ENCODE results near the gene IDS.

DNA sequence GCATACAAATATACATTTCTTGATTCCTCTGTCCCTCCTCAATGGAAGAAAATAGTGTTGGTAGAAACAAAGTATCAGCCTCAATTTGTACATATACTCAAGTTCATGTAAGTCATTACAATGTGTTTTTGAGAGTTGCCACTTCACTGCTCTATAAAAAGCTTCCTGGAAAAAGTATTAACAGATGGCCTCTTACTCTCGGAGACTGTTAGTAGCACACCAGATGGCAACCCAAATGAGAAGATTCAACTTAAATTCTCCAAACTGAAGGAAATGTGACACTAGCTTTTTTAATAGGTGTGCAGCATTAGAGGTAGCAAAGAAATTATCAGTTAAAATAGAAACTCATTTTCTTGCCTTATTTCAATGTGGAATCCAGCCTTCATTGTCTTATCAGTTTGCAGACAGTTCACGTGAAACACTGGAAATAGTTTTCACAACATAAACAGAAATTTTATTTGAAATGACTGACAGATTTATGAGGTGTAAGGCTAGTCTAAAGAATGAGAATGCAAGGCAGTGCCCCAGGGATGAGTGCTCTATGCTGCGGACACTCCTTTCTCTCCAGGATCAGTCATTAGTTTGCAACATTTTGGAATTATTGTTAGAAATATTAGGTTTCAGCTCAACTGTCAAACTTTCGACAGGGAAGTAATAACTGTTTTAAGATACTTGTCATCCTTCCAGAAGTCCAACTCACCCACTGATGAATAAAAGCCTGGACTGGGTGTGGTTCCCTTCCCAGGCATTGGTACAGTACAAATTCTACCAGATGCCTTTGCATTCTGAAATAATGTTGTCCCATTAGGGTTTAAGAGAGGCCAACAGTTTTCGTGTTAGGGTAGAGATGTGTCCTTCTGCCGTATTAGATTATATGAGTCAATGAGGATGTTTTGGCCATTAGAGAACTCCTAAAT is 50.9 kb downstream of the IDS start:
- no peak for TF ChIP-seq CTCF (IDR thresholded peaks at IDR 0.05; ENCODE audit: poor library complexity)
- TF ChIP-seq EZH2phosphoT487 (IDR thresholded peaks at IDR 0.05; ENCODE audit: low read depth, severe bottlenecking, unreplicated experiment), result no peak
